Mammary epithelial cell (primary cell): ENCODE measurements around the gene INTS15.

Source experiments
- CTCF ChIP-seq, 2 donors: IDR thresholded peaks in 1 of 2; conservative IDR thresholded peaks in 1 of 2; 2 replicates each; pipeline ENCODE4 v1.5.1; 2011 to 2012; ENCODE audit warnings: inconsistent platforms in 2 of 2, low read length in 2 of 2, mild to moderate bottlenecking in 2 of 2, control low read depth in 1 of 2, low read depth in 1 of 2; ENCODE audit not compliant: insufficient read depth in 1 of 2; ENCODE audit errors: extremely low read depth in 1 of 2
- EZH2 ChIP-seq: IDR thresholded peaks from 2 replicates; pipeline ENCODE4 v1.6.1; 2012; ENCODE audit warnings: low read length, inconsistent platforms, borderline replicate concordance

DNA sequence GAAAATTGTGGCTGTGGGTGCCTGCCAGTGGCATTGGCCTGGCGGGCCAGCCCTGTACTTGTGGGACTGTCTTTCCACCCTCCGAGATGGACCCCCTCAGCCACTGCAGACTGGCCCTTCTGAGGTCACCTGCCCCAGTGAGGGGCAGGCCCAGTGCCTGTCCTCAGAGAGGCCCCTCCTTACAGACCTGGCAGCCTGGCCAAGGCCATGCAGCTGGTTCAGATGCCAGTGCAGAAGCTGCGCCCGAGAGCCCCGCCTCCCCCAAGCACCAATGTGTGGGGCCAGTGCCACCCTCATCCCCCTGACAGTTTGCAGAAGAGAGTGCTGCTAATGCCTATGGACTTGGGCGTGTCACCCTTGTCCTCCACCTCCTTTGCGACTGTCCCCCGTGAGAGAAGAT lies 57.3 kb downstream of the INTS15 start:
- TF ChIP-seq CTCF (conservative IDR thresholded peaks at IDR 0.05 in 1 of 2, IDR thresholded peaks at IDR 0.05 in 1 of 2; ENCODE audit: extremely low read depth in 1 of 2, insufficient read depth in 1 of 2, low read depth in 1 of 2, low read length in 2 of 2) (no peak), EZH2 (no peak)
